T-helper 2 cell treated with Interferon-gamma antibody and Interleukin-4, amounts not matched to agents 5 μg/mL and 100 μg/mL, for 36 hours (primary cell): Measurements from ENCODE around the gene HIPK2.

Source experiments
- DNase-seq: peaks from one replicate; pipeline ENCODE4 v3.0.0; 2021; ENCODE audit warnings: low spot score
- H3K27ac Mint-ChIP-seq: one replicate; pipeline ENCODE4 v1.8.0; 2021; ENCODE audit warnings: mild to moderate bottlenecking, mixed read lengths
- H3K27me3 Mint-ChIP-seq: one replicate; pipeline ENCODE4 v1.8.0; 2021; ENCODE audit warnings: low read depth, mixed read lengths
- H3K36me3 Mint-ChIP-seq: one replicate; pipeline ENCODE4 v1.8.0; 2021; ENCODE audit warnings: low read depth, mixed read lengths
- H3K4me1 Mint-ChIP-seq: one replicate; pipeline ENCODE4 v1.8.0; 2021; ENCODE audit warnings: low read depth, mixed read lengths
- H3K4me3 Mint-ChIP-seq: one replicate; pipeline ENCODE4 v1.8.0; 2022; ENCODE audit warnings: mild to moderate bottlenecking, moderate library complexity, mixed read lengths
- H3K9me3 Mint-ChIP-seq: one replicate; pipeline ENCODE4 v1.8.0; 2021; ENCODE audit warnings: mixed read lengths

HIPK2 gene

DNA sequence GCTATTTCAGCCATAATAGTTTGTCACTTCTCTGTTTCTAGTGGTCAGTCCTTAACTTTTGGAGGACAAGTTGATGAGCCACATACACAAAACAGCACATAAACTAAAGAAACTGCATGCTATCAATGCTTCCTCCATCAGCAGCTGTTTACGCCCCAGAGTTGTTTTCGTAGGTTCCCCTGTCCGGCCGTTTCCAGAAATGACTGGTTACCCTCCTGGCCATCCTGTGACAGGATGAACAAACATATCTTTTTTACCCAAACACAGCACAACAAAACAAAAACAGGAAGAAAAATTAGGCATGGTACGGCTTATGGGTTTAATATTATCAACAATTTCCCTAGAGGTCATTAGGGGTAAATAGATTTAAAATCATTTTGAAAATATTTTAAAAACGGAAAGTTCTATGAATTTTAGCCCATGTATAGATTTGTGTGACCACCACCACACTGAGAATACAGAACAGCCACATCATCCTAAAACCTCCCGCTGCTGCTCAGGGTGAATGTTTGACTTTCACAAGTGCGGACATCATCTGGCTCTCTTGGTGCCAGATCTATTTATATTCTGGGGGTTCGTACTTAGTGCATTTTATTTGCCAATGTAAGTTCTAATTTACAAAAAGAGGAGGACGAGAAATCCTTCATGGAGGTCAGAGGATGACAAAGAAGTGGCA is 74.8 kb downstream of the HIPK2 start:
- Mint-ChIP-seq H3K27ac (no peak overlapping the region), H3K27me3 (no peaks in the 10 kb centered on the region)
- no peak for DNase-seq

DNA sequence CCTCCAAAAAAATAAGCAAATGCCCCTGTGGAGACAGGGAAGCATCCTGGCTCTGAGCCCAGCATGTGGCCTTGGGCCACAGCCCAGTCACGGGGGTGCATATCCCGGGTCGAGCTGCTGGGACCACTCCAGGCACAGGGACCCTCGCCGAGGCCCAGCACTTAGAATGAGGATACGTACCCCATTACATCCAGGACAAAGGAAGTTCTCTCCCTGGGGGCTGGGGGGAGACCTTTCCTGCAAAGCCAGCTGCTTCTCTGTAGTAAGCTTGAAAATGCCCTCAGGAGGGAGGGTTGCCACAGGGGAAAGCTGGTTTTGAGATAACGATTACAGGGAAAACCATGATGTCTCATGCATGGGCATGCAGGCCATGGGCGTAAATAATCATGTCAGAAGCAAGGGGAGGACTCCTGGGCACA is 75.5 kb downstream of the HIPK2 start:
- Mint-ChIP-seq H3K4me1 (peaks cover 5% of the 10 kb centered on the region), H3K27me3 (no peaks in the 10 kb centered on the region), H3K4me3 (no peak overlapping the region), H3K36me3 (peaks cover 4% of the 10 kb centered on the region), H3K9me3 (no peaks in the 10 kb centered on the region), H3K27ac (no peak overlapping the region)
- DNase-seq, result no peak

More for the DNA sequence above, 74.8 kb downstream of the HIPK2 start:
- no peak overlapping the region for H3K4me3 Mint-ChIP-seq
- no peaks in the 10 kb centered on the region for H3K9me3 Mint-ChIP-seq
- peaks cover 5% of the 10 kb centered on the region for H3K4me1 Mint-ChIP-seq
- H3K36me3 Mint-ChIP-seq, result peaks cover 6% of the 10 kb centered on the region

DNA sequence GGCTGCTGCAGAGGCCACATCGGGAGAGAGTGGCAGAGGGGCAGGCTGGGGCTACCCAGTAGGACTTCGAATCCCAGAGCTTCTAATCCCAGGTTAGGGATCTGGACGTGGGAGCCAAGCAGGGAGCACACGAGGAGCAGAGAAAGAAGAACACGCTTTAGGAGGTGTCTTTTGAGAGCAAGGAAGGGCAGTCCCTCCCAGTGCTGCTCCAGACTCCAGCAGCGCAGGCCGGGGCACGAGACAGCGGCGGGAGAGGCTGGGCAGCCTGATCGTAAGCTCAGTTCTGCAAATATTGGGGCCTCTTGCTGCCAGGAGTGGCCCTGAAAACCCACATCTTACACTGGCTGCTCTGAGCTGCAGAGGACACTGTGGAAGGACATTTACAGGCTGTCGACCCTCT is 75.9 kb downstream of the HIPK2 start:
- Mint-ChIP-seq H3K4me1 (peaks cover 9% of the 10 kb centered on the region), H3K27ac (no peak overlapping the region), H3K4me3 (no peak overlapping the region), H3K9me3 (no peaks in the 10 kb centered on the region), H3K27me3 (no peaks in the 10 kb centered on the region), H3K36me3 (peaks cover 4% of the 10 kb centered on the region)
- DNase-seq, result no peak

DNA sequence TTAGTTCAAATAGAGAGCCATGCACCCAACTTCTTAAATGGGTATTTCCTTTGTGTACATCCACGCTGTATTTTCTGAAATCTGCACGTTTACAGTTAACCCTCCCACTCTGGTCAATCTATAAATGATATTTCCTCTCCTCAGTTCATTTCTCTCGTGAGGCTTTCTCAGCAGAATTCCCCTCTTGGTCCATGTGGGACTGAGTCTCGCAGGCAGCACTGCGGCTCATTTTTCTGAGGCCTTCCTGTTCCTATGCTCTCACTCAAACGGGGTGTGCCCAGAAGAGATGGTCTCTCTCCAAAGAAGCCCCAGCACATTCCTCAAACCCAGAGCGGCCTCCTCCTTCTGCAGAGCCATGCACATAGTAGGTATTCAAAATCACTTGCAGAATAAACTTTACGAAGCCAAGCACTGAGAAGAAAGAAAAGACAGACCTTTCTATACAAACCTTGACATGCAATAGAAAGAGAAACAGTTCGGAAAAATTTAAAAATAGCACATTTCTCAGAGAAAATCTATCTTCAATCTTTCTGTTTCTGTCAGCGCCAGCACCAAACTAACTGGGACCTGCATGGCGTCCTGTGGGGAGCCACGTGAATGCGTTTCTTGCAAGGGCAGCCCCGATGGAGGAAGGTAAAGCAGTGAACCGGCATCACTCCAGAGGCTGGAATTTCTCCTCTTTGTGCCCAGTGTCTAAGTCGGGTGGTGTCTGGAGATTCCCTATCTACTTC is 77.1 kb downstream of the HIPK2 start:
- DNase-seq, result no peak
- Mint-ChIP-seq H3K9me3 (no peaks in the 10 kb centered on the region), H3K4me1 (peaks cover 16% of the 10 kb centered on the region), H3K4me3 (no peak overlapping the region), H3K36me3 (peaks cover 4% of the 10 kb centered on the region), H3K27ac (no peak overlapping the region), H3K27me3 (no peaks in the 10 kb centered on the region)

GRCh38 chr7:139699640-139700504 is 77.9 kb downstream of the HIPK2 start:
- Mint-ChIP-seq H3K36me3 (peaks cover 7% of the 10 kb centered on the region), H3K27ac (peak overlapping the region; percentile 47), H3K9me3 (no peaks in the 10 kb centered on the region), H3K27me3 (no peaks in the 10 kb centered on the region), H3K4me3 (no peak overlapping the region), H3K4me1 (peaks cover 16% of the 10 kb centered on the region)
- no peak for DNase-seq

DNA sequence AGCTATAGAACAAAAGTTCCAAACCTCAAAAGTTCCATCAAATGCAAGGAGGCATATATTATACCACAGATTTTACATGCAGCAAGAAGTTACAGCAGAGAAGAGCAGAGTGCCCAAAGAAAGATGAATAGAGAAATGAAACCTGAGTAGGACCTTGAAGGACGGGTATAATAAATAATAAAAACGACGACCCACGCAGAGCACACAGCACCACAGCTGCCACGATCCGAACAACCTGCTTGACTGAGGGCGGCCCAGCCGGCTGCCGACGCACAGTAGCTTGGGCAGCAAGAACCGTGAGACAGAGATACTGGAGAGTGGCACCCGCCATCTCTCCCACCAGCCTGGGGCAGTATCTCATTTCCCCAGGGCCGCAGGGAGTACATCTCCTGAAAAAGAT is 79.0 kb downstream of the HIPK2 start:
- no peak overlapping the region for H3K4me3 Mint-ChIP-seq

DNA sequence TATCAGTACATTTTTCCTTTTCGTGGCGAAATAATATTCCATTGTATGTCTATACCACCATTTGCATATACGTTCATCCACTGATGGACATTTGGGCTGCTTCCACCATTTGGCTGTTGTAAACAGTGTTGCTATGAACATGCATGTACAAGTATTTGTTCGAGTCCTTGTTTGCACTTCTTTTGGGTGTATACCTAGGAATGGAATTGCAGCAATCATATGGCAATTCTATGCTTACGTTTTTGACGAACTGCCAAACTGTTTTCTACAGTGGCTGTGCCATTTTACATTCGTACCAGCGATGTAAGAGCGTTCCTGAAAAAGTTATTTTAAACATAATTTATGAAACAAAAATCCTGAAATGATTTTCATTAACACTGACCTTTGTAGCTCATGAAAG is 79.5 kb downstream of the HIPK2 start:
- H3K9me3 Mint-ChIP-seq, result no peaks in the 10 kb centered on the region
- no peaks in the 10 kb centered on the region for H3K27me3 Mint-ChIP-seq
- H3K36me3 Mint-ChIP-seq, result peaks cover 7% of the 10 kb centered on the region
- DNase-seq, result no peak
- no peak overlapping the region for H3K27ac Mint-ChIP-seq
- no peak overlapping the region for H3K4me3 Mint-ChIP-seq
- H3K4me1 Mint-ChIP-seq, result peaks cover 11% of the 10 kb centered on the region

More for the DNA sequence above, 79.0 kb downstream of the HIPK2 start:
- peaks cover 11% of the 10 kb centered on the region for H3K4me1 Mint-ChIP-seq
- no peaks in the 10 kb centered on the region for H3K27me3 Mint-ChIP-seq
- DNase-seq, result no peak
- H3K36me3 Mint-ChIP-seq, result peaks cover 7% of the 10 kb centered on the region
- no peak overlapping the region for H3K27ac Mint-ChIP-seq
- H3K9me3 Mint-ChIP-seq, result no peaks in the 10 kb centered on the region

- Mint-ChIP-seq H3K36me3 (peaks cover 7% of the 10 kb centered on the region), H3K4me3 (no peak overlapping the region), H3K4me1 (peaks cover 11% of the 10 kb centered on the region), H3K27me3 (no peaks in the 10 kb centered on the region), H3K27ac (no peak overlapping the region), H3K9me3 (no peaks in the 10 kb centered on the region)
- DNase-seq, result no peak
These were observed 80.7 kb downstream of the HIPK2 start for GRCh38 chr7:139697056-139697455.

GRCh38 chr7:139696552-139696951 is 81.2 kb downstream of the HIPK2 start:
- DNase-seq, result no peak
- Mint-ChIP-seq H3K9me3 (no peaks in the 10 kb centered on the region), H3K27ac (no peak overlapping the region), H3K4me1 (peaks cover 11% of the 10 kb centered on the region), H3K36me3 (peaks cover 7% of the 10 kb centered on the region), H3K27me3 (no peaks in the 10 kb centered on the region), H3K4me3 (no peak overlapping the region)

- Mint-ChIP-seq H3K36me3 (peaks cover 7% of the 10 kb centered on the region), H3K4me1 (peaks cover 11% of the 10 kb centered on the region), H3K27me3 (no peaks in the 10 kb centered on the region), H3K4me3 (no peak overlapping the region), H3K9me3 (no peaks in the 10 kb centered on the region), H3K27ac (no peak overlapping the region)
- DNase-seq, result no peak
These were observed 82.2 kb downstream of the HIPK2 start for GRCh38 chr7:139695588-139695987.

DNA sequence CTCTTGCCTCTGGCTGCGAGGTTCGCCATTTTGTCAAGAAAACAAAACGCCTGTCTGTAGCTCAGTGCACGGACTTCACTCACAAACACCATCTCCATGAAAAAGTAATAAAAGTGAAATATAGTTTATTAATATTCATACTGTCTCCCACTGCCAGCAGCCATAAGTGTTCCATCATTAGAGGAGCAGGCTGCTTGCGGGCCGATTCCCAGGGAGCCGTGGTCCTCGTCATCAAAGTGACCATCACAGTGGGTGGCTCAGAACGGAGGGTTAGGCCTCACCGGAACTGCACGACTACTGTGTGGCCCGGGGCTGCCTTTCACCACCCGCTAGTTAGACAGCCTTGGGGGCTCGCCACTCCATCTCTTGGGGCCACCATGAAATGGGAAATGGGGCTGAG is 82.7 kb downstream of the HIPK2 start:
- no peaks in the 10 kb centered on the region for H3K9me3 Mint-ChIP-seq
- no peak overlapping the region for H3K27ac Mint-ChIP-seq
- peaks cover 7% of the 10 kb centered on the region for H3K36me3 Mint-ChIP-seq
- no peaks in the 10 kb centered on the region for H3K27me3 Mint-ChIP-seq
- H3K4me1 Mint-ChIP-seq, result peaks cover 11% of the 10 kb centered on the region
- DNase-seq, result no peak
- H3K4me3 Mint-ChIP-seq, result no peak overlapping the region

- Mint-ChIP-seq H3K36me3 (peaks cover 10% of the 10 kb centered on the region), H3K4me3 (no peak overlapping the region), H3K27me3 (no peaks in the 10 kb centered on the region), H3K9me3 (no peaks in the 10 kb centered on the region), H3K4me1 (peaks cover 11% of the 10 kb centered on the region), H3K27ac (peak overlapping the region; percentile 17)
- DNase-seq, result no peak
These were observed 83.5 kb downstream of the HIPK2 start for GRCh38 chr7:139694389-139694676.

DNA sequence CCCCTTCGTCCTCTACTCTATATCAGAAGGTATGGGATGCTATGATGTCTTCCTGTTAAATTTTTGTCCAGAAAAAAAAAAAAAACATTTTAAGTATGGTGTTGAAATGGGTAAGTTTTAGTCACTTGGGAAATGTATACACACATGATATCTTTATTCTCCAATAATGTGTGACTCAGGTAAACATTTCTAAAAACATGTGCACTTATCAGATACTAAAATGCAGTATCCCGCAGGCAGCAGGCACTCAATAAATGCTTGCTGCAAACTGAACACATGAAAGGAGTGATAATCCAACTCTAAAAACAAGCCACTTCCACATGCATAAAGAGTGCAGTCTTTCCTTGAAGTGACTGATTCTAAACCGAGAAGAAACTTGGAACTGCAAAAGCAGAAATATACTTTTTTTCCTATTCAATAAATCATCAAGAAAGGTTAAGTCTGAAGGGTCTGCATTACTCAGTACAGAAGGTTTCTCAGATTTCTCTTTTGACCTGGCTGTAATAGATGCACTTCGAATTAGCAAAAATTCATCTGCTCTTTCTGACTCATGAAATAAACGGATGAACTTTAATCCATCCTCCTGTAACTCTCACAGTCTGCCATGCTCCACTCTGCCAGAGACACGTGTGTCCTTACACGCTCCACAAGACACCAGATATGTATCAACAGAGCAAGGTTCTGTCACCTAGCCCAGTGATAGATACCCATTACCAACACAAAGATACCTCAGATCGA is 84.0 kb downstream of the HIPK2 start:
- Mint-ChIP-seq H3K4me3 (no peak overlapping the region), H3K27ac (no peak overlapping the region), H3K36me3 (peaks cover 13% of the 10 kb centered on the region), H3K9me3 (no peaks in the 10 kb centered on the region), H3K27me3 (no peaks in the 10 kb centered on the region), H3K4me1 (peaks cover 11% of the 10 kb centered on the region)
- no peak for DNase-seq
